Measurements from ENCODE around the gene LYPD3. TPM values are rescaled to one million over a fixed set of nuclear protein-coding genes. Genes with fewer than 3 reads are reported as not detected.

LYPD3 gene
- total RNA-seq, 4 donors from 2014 or later = not detected

- ATAC-seq (no peak), DNase-seq (no peak)
- Histone ChIP-seq H3K36me3 (no peaks in the 10 kb centered on the region), H3K27ac (no peak overlapping the region), H3K4me1 (peaks cover 0 to 5% of the 10 kb centered on the region in 2 donors), H3K27me3 (peaks cover 0 to 5% (median 3%) of the 10 kb centered on the region in 3 donors), H3K4me3 (no peak overlapping the region), H3K9me3 (no peaks in the 10 kb centered on the region)
- in situ Hi-C loops (cut with MboI; ENCODE audit: low sequenced_read_pairs in 4 of 4) (loop anchor here in 1 of 4 donors (25.0 kb wide), 1 partner anchor 227 kb away; the partner anchor contains the start of gene PLAUR), intact Hi-C loops (cut with DNase I; ENCODE audit: low total_unique reads) (no loop called here)
- TF ChIP-seq POLR2A (IDR thresholded peaks at IDR 0.05) (no peak), CTCF (IDR thresholded peaks at IDR 0.05 in 4 of 5, conservative IDR thresholded peaks at IDR 0.05 in 1 of 5) (no peak)
These were observed 29.6 kb downstream of the LYPD3 start for GRCh38 chr19:43435775-43436174.

- Histone ChIP-seq H3K36me3 (no peaks in the 10 kb centered on the region), H3K4me1 (peaks cover 0 to 2% of the 10 kb centered on the region in 2 donors), H3K9me3 (no peaks in the 10 kb centered on the region), H3K27me3 (peaks cover 0 to 5% (median 3%) of the 10 kb centered on the region in 3 donors), H3K27ac (no peak overlapping the region), H3K4me3 (no peak overlapping the region)
- TF ChIP-seq POLR2A (IDR thresholded peaks at IDR 0.05) = no peak
- no peak for TF ChIP-seq CTCF (IDR thresholded peaks at IDR 0.05 in 4 of 5, conservative IDR thresholded peaks at IDR 0.05 in 1 of 5)
- intact Hi-C loops (cut with DNase I; ENCODE audit: low total_unique reads) (no loop called here), in situ Hi-C loops (cut with MboI; ENCODE audit: low sequenced_read_pairs in 4 of 4) (loop anchor here in 1 of 4 donors (25.0 kb wide), 1 partner anchor 229 kb away; the partner anchor contains the start of gene PLAUR)
- no peak for DNase-seq
- no peak for ATAC-seq
These were observed 31.7 kb downstream of the LYPD3 start for GRCh38 chr19:43433689-43434088.

- no peaks in the 10 kb centered on the region for H3K9me3 ChIP-seq
- in situ Hi-C loops (cut with MboI; ENCODE audit: low sequenced_read_pairs in 4 of 4) = loop anchor here in 1 of 4 donors (25.0 kb wide), 1 partner anchor 229 kb away; the partner anchor contains the start of gene PLAUR
These were observed 32.1 kb downstream of the LYPD3 start for GRCh38 chr19:43433358-43433673.

GRCh38 chr19:43430976-43431375 lies 34.4 kb downstream of the LYPD3 start:
- in situ Hi-C loops (cut with MboI; ENCODE audit: low sequenced_read_pairs in 4 of 4) = loop anchor here in 1 of 4 donors (25.0 kb wide), 1 partner anchor 231 kb away; the partner anchor contains the start of gene PLAUR
- no peak overlapping the region for H3K27ac ChIP-seq
- TF ChIP-seq CTCF (IDR thresholded peaks at IDR 0.05 in 4 of 5, conservative IDR thresholded peaks at IDR 0.05 in 1 of 5) = no peak
- no peak for TF ChIP-seq POLR2A (IDR thresholded peaks at IDR 0.05)
- ATAC-seq (no peak), DNase-seq (no peak)
- H3K9me3 ChIP-seq = no peaks in the 10 kb centered on the region
- no peaks in the 10 kb centered on the region for H3K4me1 ChIP-seq
- H3K36me3 ChIP-seq = no peaks in the 10 kb centered on the region
- no peaks in the 10 kb centered on the region for H3K27me3 ChIP-seq
- no peak overlapping the region for H3K4me3 ChIP-seq
- intact Hi-C loops (cut with DNase I; ENCODE audit: low total_unique reads) = no loop called here

More at GRCh38 chr19:43433358-43433673, 32.1 kb downstream of the LYPD3 start:
- no peak for DNase-seq
- H3K27ac ChIP-seq = no peak overlapping the region
- intact Hi-C loops (cut with DNase I; ENCODE audit: low total_unique reads) = no loop called here
- no peak for ATAC-seq
- H3K27me3 ChIP-seq = peaks cover 0 to 5% (median 0%) of the 10 kb centered on the region in 3 donors
- H3K4me3 ChIP-seq = no peak overlapping the region
- no peaks in the 10 kb centered on the region for H3K4me1 ChIP-seq
- H3K36me3 ChIP-seq = no peaks in the 10 kb centered on the region
- TF ChIP-seq CTCF (IDR thresholded peaks at IDR 0.05 in 4 of 5, conservative IDR thresholded peaks at IDR 0.05 in 1 of 5) (no peak), POLR2A (IDR thresholded peaks at IDR 0.05) (no peak)
